Progenitor cell of endocrine pancreas (in vitro differentiated cells): ENCODE data around the gene GOLGA8B. TPM values are rescaled to one million over a fixed set of nuclear protein-coding genes. Genes with fewer than 3 reads are reported as not detected.

Experiments
- DNase-seq: peaks from one replicate; pipeline ENCODE4 v3.0.0; 2021; ENCODE audit warnings: low spot score; ENCODE audit not compliant: unreplicated experiment
- H3K27ac Mint-ChIP-seq: 2 replicates; pipeline ENCODE4 v1.8.0; 2021; ENCODE audit warnings: mild to moderate bottlenecking, moderate library complexity, mixed read lengths
- H3K27me3 Mint-ChIP-seq: 2 replicates; pipeline ENCODE4 v1.8.0; 2021; ENCODE audit warnings: mixed read lengths
- H3K36me3 Mint-ChIP-seq: 2 replicates; pipeline ENCODE4 v1.8.0; 2022; ENCODE audit warnings: mixed read lengths; ENCODE audit not compliant: insufficient read depth
- H3K4me1 Mint-ChIP-seq: 2 replicates; pipeline ENCODE4 v1.8.0; 2021; ENCODE audit warnings: low read depth, mixed read lengths
- H3K4me3 Mint-ChIP-seq: 2 replicates; pipeline ENCODE4 v1.8.0; 2021; ENCODE audit warnings: low read depth, mild to moderate bottlenecking, moderate library complexity, mixed read lengths
- H3K9me3 Mint-ChIP-seq: 2 replicates; pipeline ENCODE4 v1.8.0; 2021; ENCODE audit warnings: low read depth, mixed read lengths
- CTCF ChIP-seq: fragments of 200-600 bp; sonication (generic); IDR thresholded peaks from one replicate; pipeline ENCODE4 v1.5.0; 2021; ENCODE audit warnings: antibody characterized with exemption, mild to moderate bottlenecking; ENCODE audit not compliant: unreplicated experiment
- total RNA-seq: library from RNA; stranded (reverse); gene quantifications from 2 replicates; pipeline ENCODE4 v1.2.1, GENCODE V29; 2021

GOLGA8B gene
- total RNA-seq, 1 donor from 2014 or later = 104 TPM

DNA sequence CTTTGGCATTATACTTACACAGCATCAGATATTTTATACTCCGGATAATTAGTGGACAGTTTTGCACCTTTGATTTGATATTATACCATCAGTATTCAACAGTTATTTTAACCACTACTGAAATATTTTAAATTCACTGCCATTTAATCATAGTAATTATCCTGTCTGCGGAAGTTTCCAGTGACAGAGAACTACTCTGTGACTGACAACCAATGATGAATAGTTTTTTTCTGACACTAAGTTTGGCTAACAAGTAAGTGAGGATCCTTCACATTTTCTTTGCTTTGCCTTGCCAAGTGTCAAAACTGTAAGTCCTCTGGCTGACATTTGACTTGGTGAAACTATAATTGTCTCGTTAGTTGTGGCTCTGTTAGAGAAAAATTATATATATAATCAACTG, 30.5 kb upstream of the GOLGA8B start:
- Mint-ChIP-seq H3K9me3 (no peaks in the 10 kb centered on the region), H3K27me3 (peaks cover 60% of the 10 kb centered on the region), H3K4me1 (no peaks in the 10 kb centered on the region), H3K4me3 (no peak overlapping the region), H3K27ac (no peak overlapping the region), H3K36me3 (no peaks in the 10 kb centered on the region)
- no peak for DNase-seq
- no peak for TF ChIP-seq CTCF

DNA sequence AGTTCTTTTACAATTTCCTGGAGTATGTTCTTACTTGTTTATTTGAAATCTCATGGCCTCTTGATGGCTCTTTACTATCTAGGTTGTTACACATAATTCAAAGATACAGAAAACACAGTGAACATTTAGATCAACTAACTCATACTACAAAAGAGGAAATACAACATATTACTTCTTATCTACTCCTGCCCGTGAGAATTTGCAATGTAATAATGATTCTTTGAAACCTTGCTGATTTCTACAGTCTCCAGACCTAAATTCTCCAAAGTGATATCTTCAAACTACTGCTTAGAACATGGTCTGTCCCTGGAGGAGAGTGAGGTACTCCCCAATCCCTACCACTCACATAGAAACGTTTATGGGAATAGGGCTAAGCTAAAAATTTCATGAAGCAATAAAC, 29.9 kb upstream of the GOLGA8B start:
- Mint-ChIP-seq H3K9me3 (no peaks in the 10 kb centered on the region), H3K36me3 (no peaks in the 10 kb centered on the region), H3K27me3 (peaks cover 63% of the 10 kb centered on the region), H3K27ac (no peak overlapping the region), H3K4me3 (no peak overlapping the region), H3K4me1 (no peaks in the 10 kb centered on the region)
- DNase-seq = no peak
- no peak for TF ChIP-seq CTCF

- peak; percentile 18 for TF ChIP-seq CTCF
- Mint-ChIP-seq H3K4me1 (no peaks in the 10 kb centered on the region), H3K4me3 (no peak overlapping the region), H3K27ac (no peak overlapping the region), H3K36me3 (no peaks in the 10 kb centered on the region), H3K9me3 (no peaks in the 10 kb centered on the region), H3K27me3 (peaks cover 66% of the 10 kb centered on the region)
- DNase-seq = no peak
These were observed 26.9 kb upstream of the GOLGA8B start for GRCh38 chr15:34610354-34610753.

DNA sequence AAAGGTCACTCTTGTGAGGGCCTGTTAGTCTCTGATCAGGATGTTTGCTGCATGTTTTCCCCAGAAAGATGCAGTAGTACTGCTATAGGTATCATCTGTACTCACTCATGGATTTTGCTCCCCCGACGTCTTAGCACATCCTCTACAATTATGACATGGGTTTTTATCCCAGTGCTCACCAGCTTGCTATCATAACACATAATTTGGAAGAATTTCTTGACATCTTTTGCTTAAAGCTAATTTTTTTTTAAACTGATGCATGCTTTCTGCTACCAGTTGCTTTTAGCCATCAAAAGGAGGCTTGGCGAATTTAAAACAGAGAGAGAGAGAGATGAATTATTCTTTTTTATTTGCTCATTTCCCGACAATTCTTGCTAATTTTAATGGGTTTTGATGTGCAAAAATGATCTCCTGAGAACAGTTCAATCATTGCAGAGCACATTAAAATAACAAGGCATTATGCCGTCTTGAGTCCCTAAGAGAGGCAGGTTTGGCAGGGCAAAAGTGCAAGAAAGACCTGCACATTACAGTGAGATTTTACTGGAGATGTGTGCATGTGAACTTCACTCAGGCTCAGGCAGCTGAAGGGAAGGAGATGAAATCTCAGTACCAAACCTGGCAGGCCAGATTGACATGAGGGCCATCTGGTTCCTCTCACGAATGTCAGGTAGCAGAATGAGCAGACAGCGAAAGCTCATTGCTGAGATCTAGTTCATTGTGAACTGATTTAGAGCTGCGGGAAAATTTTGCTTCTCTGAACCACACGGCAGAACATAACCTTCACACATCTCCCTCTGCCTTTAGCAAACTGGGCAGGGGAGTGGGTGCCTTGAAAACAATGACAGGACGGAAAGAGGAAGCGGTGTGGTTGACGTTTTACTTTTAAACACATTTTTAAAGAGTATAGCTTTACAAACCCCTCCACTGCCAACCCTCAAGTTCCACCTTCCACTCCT, 25.9 kb upstream of the GOLGA8B start:
- Mint-ChIP-seq H3K4me1 (no peaks in the 10 kb centered on the region), H3K4me3 (no peak overlapping the region), H3K9me3 (no peaks in the 10 kb centered on the region), H3K36me3 (no peaks in the 10 kb centered on the region), H3K27me3 (peaks cover 67% of the 10 kb centered on the region), H3K27ac (peak overlapping the region; percentile 35)
- DNase-seq = no peak
- TF ChIP-seq CTCF = no peak

GRCh38 chr15:34608517-34608916, 25.1 kb upstream of the GOLGA8B start:
- DNase-seq = no peak
- Mint-ChIP-seq H3K27me3 (peaks cover 72% of the 10 kb centered on the region), H3K4me1 (no peaks in the 10 kb centered on the region), H3K4me3 (no peak overlapping the region), H3K9me3 (no peaks in the 10 kb centered on the region), H3K27ac (no peak overlapping the region), H3K36me3 (no peaks in the 10 kb centered on the region)
- no peak for TF ChIP-seq CTCF
